ENCODE measurements around the gene ANXA4.

- no peak for TF ChIP-seq CTCF (conservative IDR thresholded peaks at IDR 0.05)
- no peak for TF ChIP-seq EZH2 (IDR thresholded peaks at IDR 0.05; ENCODE audit: low read depth)
Observed at GRCh38 chr2:69811018-69811417, 69.1 kb downstream of the ANXA4 start.
